NB4 (cell line): ENCODE data around the gene CREB3L4.

Experiments
- DNase-seq: peaks from one replicate; pipeline ENCODE4 v3.0.0; 2010; ENCODE audit warnings: low read depth
- H3K4me3 ChIP-seq: one replicate; pipeline ENCODE4 v1.5.1; 2011; ENCODE audit warnings: mild to moderate bottlenecking, low read depth, low read length, moderate library complexity
- MYC ChIP-seq: IDR thresholded peaks from 2 replicates; pipeline ENCODE4 v1.6.1; 2011; ENCODE audit warnings: low read depth, low read length
- POLR2A ChIP-seq: IDR thresholded peaks from 2 replicates; pipeline ENCODE4 v1.6.1; 2011; ENCODE audit warnings: mild to moderate bottlenecking; ENCODE audit not compliant: insufficient read length; ENCODE audit errors: extremely low read depth
- TF ChIP-seq, protein P1 (sequence below): IDR thresholded peaks from one replicate; pipeline ENCODE4 v1.5.1; 2012; ENCODE audit warnings: low read depth, low read length
- TF ChIP-seq, protein P2 (sequence below): IDR thresholded peaks from 2 replicates; pipeline ENCODE4 v1.6.1; 2011; ENCODE audit warnings: low read depth, low read length

CREB3L4 gene, protein sequence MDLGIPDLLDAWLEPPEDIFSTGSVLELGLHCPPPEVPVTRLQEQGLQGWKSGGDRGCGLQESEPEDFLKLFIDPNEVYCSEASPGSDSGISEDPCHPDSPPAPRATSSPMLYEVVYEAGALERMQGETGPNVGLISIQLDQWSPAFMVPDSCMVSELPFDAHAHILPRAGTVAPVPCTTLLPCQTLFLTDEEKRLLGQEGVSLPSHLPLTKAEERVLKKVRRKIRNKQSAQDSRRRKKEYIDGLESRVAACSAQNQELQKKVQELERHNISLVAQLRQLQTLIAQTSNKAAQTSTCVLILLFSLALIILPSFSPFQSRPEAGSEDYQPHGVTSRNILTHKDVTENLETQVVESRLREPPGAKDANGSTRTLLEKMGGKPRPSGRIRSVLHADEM

DNA sequence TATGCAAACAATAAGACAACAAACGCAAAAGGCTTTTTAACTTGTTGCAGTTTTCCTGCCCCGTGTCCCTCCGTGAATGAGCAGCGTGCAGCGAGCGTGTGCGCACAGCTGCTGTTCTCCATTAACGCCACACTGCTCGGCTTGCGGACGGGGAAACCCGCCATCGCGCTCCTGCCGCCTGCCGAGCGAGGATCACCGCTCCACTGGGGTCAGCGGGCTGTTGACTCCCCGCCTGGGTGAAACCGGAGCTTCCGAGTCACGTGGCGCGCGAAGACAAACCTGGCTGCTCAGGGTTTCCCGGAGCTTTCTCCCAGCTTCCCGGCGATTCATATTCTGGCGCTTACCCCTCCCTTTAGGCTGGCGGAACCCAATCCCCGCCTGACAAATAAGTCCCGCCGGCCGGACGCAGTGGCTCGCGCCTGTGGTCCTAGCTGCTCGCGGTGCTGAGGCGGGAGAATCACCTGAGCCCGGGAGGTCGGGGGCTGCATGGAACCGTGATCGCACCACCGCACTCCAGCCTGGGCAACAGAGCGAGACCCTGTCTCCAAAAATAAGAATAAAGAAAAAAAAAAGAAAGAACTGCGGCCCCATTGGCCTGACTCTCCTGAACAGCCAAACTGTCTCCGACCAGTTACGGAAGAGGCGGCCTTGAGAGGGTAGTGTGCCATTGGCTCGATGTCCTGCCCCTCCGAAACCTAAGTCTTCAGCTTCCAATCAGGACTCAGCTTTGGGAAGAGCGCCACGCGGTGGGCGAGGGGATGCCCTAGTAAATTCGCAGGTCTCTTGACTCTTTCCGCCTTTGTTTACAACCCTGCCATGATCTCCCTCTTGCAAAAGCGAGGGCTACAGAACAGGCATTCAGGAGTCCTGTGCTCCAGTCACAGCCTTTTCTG, at the start of gene CREB3L4:
CREB3L4 (plus strand) TSS at position 796 of the 893 bp plus-strand sequence. CDS start 624 bp downstream, outside the sequence.
- H3K4me3 ChIP-seq: peak within 1 kb of the TSS; percentile 94
- TF ChIP-seq, protein P1, sequence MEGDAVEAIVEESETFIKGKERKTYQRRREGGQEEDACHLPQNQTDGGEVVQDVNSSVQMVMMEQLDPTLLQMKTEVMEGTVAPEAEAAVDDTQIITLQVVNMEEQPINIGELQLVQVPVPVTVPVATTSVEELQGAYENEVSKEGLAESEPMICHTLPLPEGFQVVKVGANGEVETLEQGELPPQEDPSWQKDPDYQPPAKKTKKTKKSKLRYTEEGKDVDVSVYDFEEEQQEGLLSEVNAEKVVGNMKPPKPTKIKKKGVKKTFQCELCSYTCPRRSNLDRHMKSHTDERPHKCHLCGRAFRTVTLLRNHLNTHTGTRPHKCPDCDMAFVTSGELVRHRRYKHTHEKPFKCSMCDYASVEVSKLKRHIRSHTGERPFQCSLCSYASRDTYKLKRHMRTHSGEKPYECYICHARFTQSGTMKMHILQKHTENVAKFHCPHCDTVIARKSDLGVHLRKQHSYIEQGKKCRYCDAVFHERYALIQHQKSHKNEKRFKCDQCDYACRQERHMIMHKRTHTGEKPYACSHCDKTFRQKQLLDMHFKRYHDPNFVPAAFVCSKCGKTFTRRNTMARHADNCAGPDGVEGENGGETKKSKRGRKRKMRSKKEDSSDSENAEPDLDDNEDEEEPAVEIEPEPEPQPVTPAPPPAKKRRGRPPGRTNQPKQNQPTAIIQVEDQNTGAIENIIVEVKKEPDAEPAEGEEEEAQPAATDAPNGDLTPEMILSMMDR: peak; percentile 16
- TF ChIP-seq POLR2A: peak; percentile 64
- TF ChIP-seq, protein P2, sequence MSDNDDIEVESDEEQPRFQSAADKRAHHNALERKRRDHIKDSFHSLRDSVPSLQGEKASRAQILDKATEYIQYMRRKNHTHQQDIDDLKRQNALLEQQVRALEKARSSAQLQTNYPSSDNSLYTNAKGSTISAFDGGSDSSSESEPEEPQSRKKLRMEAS: peak; percentile 93
- peak; percentile 87 for TF ChIP-seq MYC
- peak; percentile 99 for DNase-seq

DNA sequence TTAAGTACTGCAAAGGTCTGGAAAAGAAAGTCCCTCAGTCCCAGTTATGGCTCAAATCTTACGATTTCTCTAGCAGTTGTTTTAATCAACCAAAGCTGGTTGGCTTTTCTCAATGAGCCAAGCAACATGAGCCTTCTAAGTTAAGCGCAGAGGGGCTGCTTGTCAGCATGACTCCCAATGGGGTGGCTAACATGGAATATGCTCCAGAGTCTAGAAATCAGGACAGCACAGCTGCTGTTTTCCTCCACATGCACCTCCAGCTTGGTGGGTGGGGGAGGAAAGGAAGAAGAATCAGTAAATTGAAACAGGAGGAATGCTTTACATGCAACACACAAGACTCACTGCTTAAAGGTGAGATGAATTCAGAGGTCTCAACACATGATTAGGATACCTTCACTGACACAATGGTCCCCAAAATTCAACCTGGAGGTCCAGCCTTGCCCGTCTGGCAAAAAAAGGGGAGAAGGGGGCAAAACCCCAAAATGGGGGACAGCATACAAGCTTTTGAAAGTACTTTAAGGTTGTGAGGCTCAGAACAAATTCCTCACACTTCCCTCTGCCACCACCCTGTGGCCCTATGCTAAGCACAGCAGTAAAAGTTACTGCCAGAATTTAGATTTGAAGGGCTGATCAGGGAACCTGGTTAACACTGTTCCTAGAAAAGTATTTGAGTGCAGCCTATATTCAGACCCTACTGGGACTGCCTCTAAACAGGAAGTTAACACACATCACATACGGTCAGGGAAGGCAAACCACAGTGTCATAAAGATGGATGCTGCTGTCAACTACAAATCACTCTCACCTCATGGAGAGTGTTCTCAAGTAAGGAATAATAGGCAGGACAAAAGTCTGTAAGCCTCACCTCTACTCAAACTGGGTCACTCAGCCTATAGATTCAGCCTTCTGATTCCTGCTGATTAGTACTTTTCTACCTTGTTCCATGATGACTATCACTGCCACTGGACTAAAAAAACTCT, 47.5 kb upstream of the CREB3L4 start:
- H3K4me3 ChIP-seq: peak overlapping the region; percentile 89
- TF ChIP-seq, protein P2: no peak
- TF ChIP-seq POLR2A: no peak
- no peak for TF ChIP-seq MYC
- TF ChIP-seq, protein P1: no peak
- peak; percentile 75 for DNase-seq

DNA sequence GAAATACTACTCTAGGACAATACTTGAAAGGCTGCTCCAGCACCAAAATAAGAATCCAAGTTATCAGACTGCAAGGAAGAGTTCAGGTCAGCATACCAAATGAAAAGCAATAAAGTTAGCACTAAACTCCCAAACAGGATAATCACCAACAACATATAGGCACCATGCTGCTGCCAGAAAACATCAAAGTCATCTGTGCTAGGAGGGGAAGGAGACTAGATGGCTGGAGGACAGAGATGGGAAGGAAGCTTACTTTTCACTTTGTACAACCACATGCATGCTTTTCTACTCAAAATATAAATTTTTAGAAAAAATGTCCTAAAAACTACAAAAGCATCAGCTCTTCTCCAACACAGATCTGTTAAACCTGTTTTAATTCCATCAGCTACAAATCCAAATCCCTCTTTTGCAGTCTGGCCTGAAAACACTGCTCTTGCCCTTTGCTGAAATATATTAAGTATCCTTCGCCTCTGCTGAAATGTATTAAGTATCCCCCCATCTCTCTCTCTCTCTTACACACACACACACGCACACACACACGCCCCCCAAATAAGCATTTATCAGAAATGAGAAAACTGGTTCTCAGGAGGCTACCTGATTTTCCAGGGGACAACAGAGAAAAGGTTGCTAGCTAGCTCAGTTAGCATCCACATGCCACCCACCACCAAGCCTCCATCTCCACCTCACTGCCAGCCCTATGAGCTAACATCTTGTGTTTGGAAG, 46.5 kb upstream of the CREB3L4 start:
- H3K4me3 ChIP-seq: peak overlapping the region; percentile 89
- no peak for DNase-seq
- TF ChIP-seq, protein P2: no peak
- TF ChIP-seq, protein P1: no peak
- TF ChIP-seq POLR2A (no peak), MYC (no peak)

DNA sequence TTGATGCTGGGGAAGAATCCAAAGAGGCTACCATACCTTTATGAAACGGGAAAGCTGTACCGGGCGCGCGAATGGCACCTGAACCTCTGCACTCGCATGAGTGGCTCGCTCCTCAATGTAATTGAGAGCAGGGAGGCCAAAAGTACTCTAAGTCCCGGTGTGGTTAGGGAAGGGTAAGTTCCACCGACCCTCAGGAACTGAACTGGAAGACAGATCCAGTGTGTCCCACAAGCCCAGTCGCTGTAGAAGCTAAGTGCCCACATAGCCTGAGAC, 46.0 kb upstream of the CREB3L4 start:
- DNase-seq: no peak
- TF ChIP-seq, protein P2: no peak
- no peak for TF ChIP-seq POLR2A
- TF ChIP-seq MYC: no peak
- TF ChIP-seq, protein P1: no peak

More for the DNA sequence above, 46.0 kb upstream of the CREB3L4 start:
- peak overlapping the region; percentile 89 for H3K4me3 ChIP-seq
